Measurements from ENCODE around the gene FOXP1. TPM values are rescaled to one million over a fixed set of nuclear protein-coding genes. Genes with fewer than 3 reads are reported as not detected.

The FOXP1 gene
- total and polyA plus RNA-seq, 2 experiments from 2014 or later = 76.8 to 99.8 TPM

DNA sequence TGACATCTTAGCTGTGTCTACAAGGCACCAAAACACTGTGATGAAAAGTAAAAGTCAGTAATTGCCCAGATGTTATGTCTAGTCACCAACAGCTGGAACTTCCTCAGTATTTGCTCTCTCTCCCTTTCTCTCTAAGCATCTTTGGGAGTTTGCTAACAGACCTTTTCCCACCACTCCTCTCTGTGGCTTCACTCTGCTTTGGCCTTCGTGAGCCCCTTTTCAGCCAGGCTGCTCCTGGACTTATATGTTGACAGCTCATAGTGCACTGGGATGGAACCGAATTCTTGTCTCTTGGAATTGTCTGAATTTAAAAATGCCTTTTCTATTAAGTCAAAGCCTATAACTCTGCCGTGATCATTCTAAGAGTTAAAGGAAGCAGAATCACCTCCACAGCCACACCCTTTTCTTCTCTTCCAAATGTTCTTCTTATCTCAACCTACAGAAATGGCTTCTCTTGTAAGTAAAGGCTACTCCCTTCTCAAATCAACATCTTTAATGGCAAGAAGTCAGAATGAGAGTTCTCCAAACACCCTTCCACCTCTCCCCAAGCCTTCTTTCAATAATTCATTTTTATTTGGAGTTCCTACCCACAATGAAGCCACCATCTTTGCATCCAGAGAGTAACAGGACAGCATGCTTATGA lies 17.2 kb upstream of the FOXP1 start:
- H3K36me3 ChIP-seq (replicated peaks; ENCODE audit: insufficient read depth, low read depth) = no peaks in the 10 kb centered on the region
- no peaks in the 10 kb centered on the region for H3K27me3 ChIP-seq
- WGBS (ENCODE audit: low lambda C conversion rate, missing lambda C conversion rate) = 84% methylated on average over 3 of the region's 3 CpGs
- no peak overlapping the region for H2AFZ ChIP-seq
- DNase-seq (ENCODE audit: low spot score) = no peak
- H3K4me3 ChIP-seq = no peak overlapping the region
- TF ChIP-seq EZH2phosphoT487 (IDR thresholded peaks at IDR 0.05; ENCODE audit: low read depth, severe bottlenecking, unreplicated experiment) (no peak), EZH2 (IDR thresholded peaks at IDR 0.05; ENCODE audit: borderline replicate concordance) (no peak)
- no peak overlapping the region for H3K27ac ChIP-seq
- no peaks in the 10 kb centered on the region for H3K9me3 ChIP-seq (ENCODE audit: low read depth)
- H3K4me1 ChIP-seq (ENCODE audit: insufficient read depth) = no peaks in the 10 kb centered on the region
- no peak overlapping the region for H3K4me2 ChIP-seq
- H3K79me2 ChIP-seq = no peaks in the 10 kb centered on the region
- no peaks in the 10 kb centered on the region for H3K9me2 ChIP-seq (replicated peaks; ENCODE audit: insufficient read depth)
- no peaks in the 10 kb centered on the region for H4K20me1 ChIP-seq (ENCODE audit: insufficient read depth, poor library complexity, severe bottlenecking)

DNA sequence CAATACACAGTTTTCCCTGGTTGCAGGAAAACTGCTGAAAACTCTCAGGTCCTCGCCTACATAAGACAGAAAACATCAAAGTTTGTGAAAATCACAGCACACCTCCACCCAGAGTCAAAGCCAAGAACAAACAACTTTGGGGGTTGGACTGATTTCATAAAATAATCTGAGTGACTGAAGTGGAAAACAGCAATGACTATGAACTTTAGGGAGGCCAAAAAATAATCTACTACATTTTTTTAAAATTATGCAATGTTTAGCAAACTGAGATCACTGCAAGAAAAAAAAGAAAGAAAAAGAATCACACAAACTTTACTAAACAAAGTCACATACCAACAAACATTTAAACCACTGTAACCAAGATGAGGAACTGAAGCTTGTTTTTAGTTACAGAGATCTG lies 15.9 kb upstream of the FOXP1 start:
- WGBS (ENCODE audit: low lambda C conversion rate, missing lambda C conversion rate) = 75% methylated on average over 1 of the region's 1 CpG
- TF ChIP-seq EZH2 (IDR thresholded peaks at IDR 0.05; ENCODE audit: borderline replicate concordance) (no peak), EZH2phosphoT487 (IDR thresholded peaks at IDR 0.05; ENCODE audit: low read depth, severe bottlenecking, unreplicated experiment) (no peak), CTCF (IDR thresholded peaks at IDR 0.05; ENCODE audit: poor library complexity) (no peak)
- DNase-seq (ENCODE audit: low spot score) = no peak

GRCh38 chr3:71598292-71598691 lies 14.8 kb upstream of the FOXP1 start:
- H3K36me3 ChIP-seq (replicated peaks; ENCODE audit: insufficient read depth, low read depth) = no peaks in the 10 kb centered on the region
- no peak overlapping the region for H3K27ac ChIP-seq
- no peak for DNase-seq (ENCODE audit: low spot score)
- no peaks in the 10 kb centered on the region for H3K9me3 ChIP-seq (ENCODE audit: low read depth)
- H3K9me2 ChIP-seq (replicated peaks; ENCODE audit: insufficient read depth) = no peaks in the 10 kb centered on the region
- TF ChIP-seq EZH2 (IDR thresholded peaks at IDR 0.05; ENCODE audit: borderline replicate concordance) (no peak), EZH2phosphoT487 (IDR thresholded peaks at IDR 0.05; ENCODE audit: low read depth, severe bottlenecking, unreplicated experiment) (no peak), CTCF (IDR thresholded peaks at IDR 0.05; ENCODE audit: poor library complexity) (no peak)
- H2AFZ ChIP-seq = no peak overlapping the region
- H3K27me3 ChIP-seq = no peaks in the 10 kb centered on the region
- H3K4me3 ChIP-seq = no peak overlapping the region
- 86% methylated on average over 3 of the region's 3 CpGs for WGBS (ENCODE audit: low lambda C conversion rate, missing lambda C conversion rate)
- H3K4me1 ChIP-seq (ENCODE audit: insufficient read depth) = no peaks in the 10 kb centered on the region
- no peaks in the 10 kb centered on the region for H4K20me1 ChIP-seq (ENCODE audit: insufficient read depth, poor library complexity, severe bottlenecking)
- no peaks in the 10 kb centered on the region for H3K79me2 ChIP-seq
- H3K4me2 ChIP-seq = no peak overlapping the region

More for the DNA sequence above, 15.9 kb upstream of the FOXP1 start:
- Histone ChIP-seq H2AFZ (no peak overlapping the region), H3K79me2 (no peaks in the 10 kb centered on the region), H3K36me3 (replicated peaks; ENCODE audit: insufficient read depth, low read depth) (no peaks in the 10 kb centered on the region), H3K4me2 (no peak overlapping the region), H3K27ac (no peak overlapping the region), H3K4me3 (no peak overlapping the region), H4K20me1 (ENCODE audit: insufficient read depth, poor library complexity, severe bottlenecking) (no peaks in the 10 kb centered on the region), H3K9me3 (ENCODE audit: low read depth) (no peaks in the 10 kb centered on the region), H3K27me3 (no peaks in the 10 kb centered on the region), H3K9me2 (replicated peaks; ENCODE audit: insufficient read depth) (no peaks in the 10 kb centered on the region), H3K4me1 (ENCODE audit: insufficient read depth) (no peaks in the 10 kb centered on the region)

DNA sequence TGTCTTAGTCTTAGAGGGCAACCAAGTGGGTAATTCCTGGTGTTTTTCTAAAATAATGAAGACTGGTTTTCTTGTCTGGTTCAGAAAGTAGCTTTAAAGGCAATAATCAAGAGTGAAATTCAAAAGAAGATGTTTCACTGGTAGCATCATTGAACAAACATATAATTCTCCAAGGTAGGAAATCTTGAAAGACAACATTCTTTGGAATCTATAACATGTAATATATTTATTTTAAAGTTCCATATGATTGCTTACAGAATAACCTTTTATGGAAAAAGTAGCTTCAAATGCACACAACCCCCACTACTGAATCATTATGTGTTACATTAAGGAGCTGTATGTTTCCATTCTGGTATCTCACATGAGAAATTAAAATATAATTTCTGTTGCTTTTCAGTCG lies 13.8 kb upstream of the FOXP1 start:
- Histone ChIP-seq H3K4me3 (no peak overlapping the region), H3K4me1 (ENCODE audit: insufficient read depth) (no peaks in the 10 kb centered on the region), H3K27me3 (no peaks in the 10 kb centered on the region), H2AFZ (no peak overlapping the region), H4K20me1 (ENCODE audit: insufficient read depth, poor library complexity, severe bottlenecking) (no peaks in the 10 kb centered on the region), H3K36me3 (replicated peaks; ENCODE audit: insufficient read depth, low read depth) (no peaks in the 10 kb centered on the region), H3K9me3 (ENCODE audit: low read depth) (no peaks in the 10 kb centered on the region), H3K79me2 (no peaks in the 10 kb centered on the region), H3K4me2 (no peak overlapping the region), H3K27ac (no peak overlapping the region), H3K9me2 (replicated peaks; ENCODE audit: insufficient read depth) (no peaks in the 10 kb centered on the region)
- TF ChIP-seq EZH2phosphoT487 (IDR thresholded peaks at IDR 0.05; ENCODE audit: low read depth, severe bottlenecking, unreplicated experiment) = no peak
- no peak for TF ChIP-seq EZH2 (IDR thresholded peaks at IDR 0.05; ENCODE audit: borderline replicate concordance)
- TF ChIP-seq CTCF (IDR thresholded peaks at IDR 0.05; ENCODE audit: poor library complexity) = no peak
- WGBS (ENCODE audit: low lambda C conversion rate, missing lambda C conversion rate) = 93% methylated on average over 1 of the region's 1 CpG
- no peak for DNase-seq (ENCODE audit: low spot score)
